Stimulated activated CD4-positive, alpha-beta T cell treated with anti-CD3 and anti-CD28 coated beads, TNF-alpha, amount 100 ng/mL, for 48 hours (primary cell): ENCODE data around the gene CASP4.
"Not testable (repeated sequence)": the region's sequence is repeated elsewhere in the genome, so short reads cannot be mapped to it uniquely, and the experiment has no call there.

Source experiments
- DNase-seq, 3 donors: peaks; one replicate each; pipeline ENCODE4 v3.0.0-alpha.2; 2020; ENCODE audit warnings: low read depth in 3 of 3

Gene CASP4

GRCh38 chr11:104968355-104968855 lies at the start of gene CASP4:
Gene CASP4, minus strand, starts transcription at chr11:104968574. Its CDS starts 49 bp downstream, at chr11:104968525.
- DNase-seq = no peak

- no peak for DNase-seq
Observed at GRCh38 chr11:105007463-105007862, 39.1 kb upstream of the CASP4 start.

GRCh38 chr11:105005451-105005845 lies 37.1 kb upstream of the CASP4 start:
- no peak for DNase-seq

- DNase-seq = no peak
Observed at GRCh38 chr11:105004021-105004420, 35.6 kb upstream of the CASP4 start.

- no peak for DNase-seq
Observed at GRCh38 chr11:105003151-105003550, 34.8 kb upstream of the CASP4 start.

GRCh38 chr11:105000797-105001196 lies 32.4 kb upstream of the CASP4 start:
- DNase-seq = peak; percentile 21 to 40 (median 35)

- DNase-seq = peak in 1 of 3 donors; percentile 4
Observed at GRCh38 chr11:105000167-105000566, 31.8 kb upstream of the CASP4 start.

GRCh38 chr11:104999721-105000120 lies 31.3 kb upstream of the CASP4 start:
- no peak for DNase-seq

GRCh38 chr11:104997288-104997687 lies 28.9 kb upstream of the CASP4 start:
- no peak for DNase-seq

- no peak for DNase-seq
Observed at GRCh38 chr11:104995001-104995408, 26.6 kb upstream of the CASP4 start.

- DNase-seq = no peak
Observed at GRCh38 chr11:104992781-104993180, 24.4 kb upstream of the CASP4 start.

GRCh38 chr11:104991994-104992393 lies 23.6 kb upstream of the CASP4 start:
- no peak for DNase-seq

GRCh38 chr11:104984808-104985207 lies 16.4 kb upstream of the CASP4 start:
- no peak for DNase-seq

GRCh38 chr11:104979839-104980238 lies 11.5 kb upstream of the CASP4 start:
- DNase-seq = no peak

- DNase-seq = no peak
Observed at GRCh38 chr11:104973616-104974015, 5.2 kb upstream of the CASP4 start.

GRCh38 chr11:104972924-104973323 lies 4.5 kb upstream of the CASP4 start:
- DNase-seq = not testable (repeated sequence)

- DNase-seq = no peak
Observed at GRCh38 chr11:104970756-104971155, 2.4 kb upstream of the CASP4 start.

GRCh38 chr11:104968856-104969776 lies 742 bp upstream of the CASP4 start:
- no peak for DNase-seq

GRCh38 chr11:104967534-104968354 lies 630 bp downstream of the CASP4 start:
- no peak for DNase-seq

- no peak for DNase-seq
Observed at GRCh38 chr11:104965735-104966134, 2.6 kb downstream of the CASP4 start.

GRCh38 chr11:104964247-104964646 lies 4.1 kb downstream of the CASP4 start:
- DNase-seq = no peak

GRCh38 chr11:104962852-104963251 lies 5.5 kb downstream of the CASP4 start:
- DNase-seq = no peak
